GM12878 (cell line): ENCODE measurements around the gene FAM110C. TPM values are rescaled to one million over a fixed set of nuclear protein-coding genes. Genes with fewer than 3 reads are reported as not detected.
"Not testable (repeated sequence)": the region's sequence is repeated elsewhere in the genome, so short reads cannot be mapped to it uniquely, and the experiment has no call there.

Experiments used
- ATAC-seq: fragments of 200-7000 bp; cut with Tn5 transposase; 3 replicates; pipeline ENCODE4 v1.9.1; 2020; ENCODE audit warnings: mild to moderate bottlenecking, moderate library complexity
- BruUV-seq: library from RNA; stranded (reverse); fragments of 400-500 nt; replicated peaks from 2 replicates; lab custom pipeline; 2021; lab: Mats Ljungman, UMichigan
- CTCF ChIA-PET: fragments of 300-600 bp; sonication (Branson Sonifier 250); formaldehyde crosslinking; extraction: SDS; loops from one replicate; lab custom pipeline; 2021; ENCODE audit warnings: inconsistent platforms; lab: Yijun Ruan, JAX
- POLR2A ChIA-PET: fragments of 350-600 bp; formaldehyde crosslinking; extraction: SDS; loops from one replicate; lab custom pipeline; 2021; ENCODE audit warnings: inconsistent platforms; lab: Charles Lee
- RAD21 ChIA-PET: fragments of 300-600 bp; sonication (Branson Sonifier 250); formaldehyde crosslinking; loops from one replicate; lab custom pipeline; 2023; ENCODE audit warnings: antibody characterized with exemption; ENCODE audit not compliant: unreplicated experiment; lab: Charles Lee
- SMC1A ChIA-PET: fragments of 300-600 bp; sonication (Branson Sonifier 250); formaldehyde crosslinking; loops from one replicate; lab custom pipeline; 2023; ENCODE audit not compliant: unreplicated experiment, uncharacterized antibody; lab: Charles Lee
- DNase-seq: peaks from one replicate; pipeline ENCODE4 v3.0.0-alpha.2; 2011; ENCODE audit warnings: low read depth, low spot score
- FAIRE-seq: peaks from 3 replicates; lab custom pipeline; 2011; peaks lifted over from hg19 to GRCh38; lab: Jason Lieb, UNC
- H2AFZ ChIP-seq: 2 replicates; pipeline ENCODE4 v1.6.0; 2011; ENCODE audit warnings: low read depth, low read length, control low read depth; ENCODE audit not compliant: control insufficient read depth
- H3K27ac ChIP-seq: 2 replicates; pipeline ENCODE4 v1.5.1; 2011; ENCODE audit warnings: control low read depth; ENCODE audit not compliant: control insufficient read depth, insufficient read depth
- H3K27me3 ChIP-seq, 2 experiments: replicated peaks in 1 of 2; 2 replicates each; pipeline versions ENCODE4 v1.6.0 to v1.6.1; 2011; ENCODE audit warnings: low read length in 1 of 2; ENCODE audit not compliant: control insufficient read depth in 2 of 2, insufficient read depth in 2 of 2
- H3K36me3 ChIP-seq, 2 experiments: 2 replicates each; pipeline ENCODE4 v1.5.1; 2011; ENCODE audit warnings: low read length in 1 of 2; ENCODE audit not compliant: control insufficient read depth in 2 of 2, insufficient read depth in 2 of 2
- H3K4me1 ChIP-seq: 2 replicates; pipeline ENCODE4 v1.6.1; 2011; ENCODE audit warnings: mild to moderate bottlenecking, low read length, moderate library complexity, mixed read lengths; ENCODE audit not compliant: control insufficient read depth, insufficient read depth
- H3K4me2 ChIP-seq: 2 replicates; pipeline ENCODE4 v1.6.0; 2011; ENCODE audit warnings: control low read depth; ENCODE audit not compliant: control insufficient read depth, insufficient read depth
- H3K4me3 ChIP-seq: fragments of 200-600 bp; sonication (generic); 2 replicates; pipeline ENCODE4 v1.5.1; 2016
- H3K79me2 ChIP-seq: 2 replicates; pipeline ENCODE4 v1.6.0; 2011; ENCODE audit warnings: low read length; ENCODE audit not compliant: control insufficient read depth, insufficient read depth
- H3K9ac ChIP-seq: 2 replicates; pipeline ENCODE4 v1.8.0; 2011; ENCODE audit warnings: low read length, control low read depth, mixed read lengths; ENCODE audit not compliant: control insufficient read depth, insufficient read depth
- H3K9me3 ChIP-seq: replicated peaks from 3 replicates; pipeline ENCODE4 v1.5.1; 2011; ENCODE audit warnings: mild to moderate bottlenecking, low read length; ENCODE audit not compliant: control insufficient read depth, insufficient read depth
- H4K20me1 ChIP-seq: 2 replicates; pipeline ENCODE4 v1.6.0; 2011; ENCODE audit not compliant: control insufficient read depth, insufficient read depth
- BRCA1 ChIP-seq: IDR thresholded peaks from 2 replicates; pipeline ENCODE4 v1.6.1; 2011; ENCODE audit warnings: low read depth, low read length, improper control_type of control experiment
- MTA2 ChIP-seq: fragments of 450-650 bp; IDR thresholded peaks from 2 replicates; pipeline ENCODE4 v1.6.1; 2016; ENCODE audit warnings: low read depth, mild to moderate bottlenecking, moderate library complexity
- NBN ChIP-seq: fragments of 450-650 bp; IDR thresholded peaks from 2 replicates; pipeline ENCODE4 v1.6.1; 2016
- ZBED1 ChIP-seq: IDR thresholded peaks from 2 replicates; pipeline ENCODE4 v1.6.1; 2016; ENCODE audit warnings: borderline replicate concordance
- ZNF207 ChIP-seq: fragments of 450-650 bp; IDR thresholded peaks from 2 replicates; pipeline ENCODE4 v1.6.1; 2014; ENCODE audit warnings: antibody characterized with exemption, mild to moderate bottlenecking, borderline replicate concordance
- WGBS: methylation state at CpG from one replicate; pipeline ENCODE4 v1.1.6; 2016; ENCODE audit warnings: low lambda C conversion rate; ENCODE audit not compliant: insufficient replicate concordance, insufficient coverage; ENCODE audit errors: missing lambda C conversion rate; 5-methylcytosine and 5-hydroxymethylcytosine counted together
- in situ Hi-C: fragments of 300-500 bp; cut with MboI; formaldehyde crosslinking; loops from 9 replicates; pipeline ENCODE4 v1.14.3; 2018; ENCODE audit warnings: mixed read lengths
- intact Hi-C: fragments of 100-400 bp; cut with micrococcal nuclease; formaldehyde crosslinking; loops from one replicate; pipeline ENCODE4 v1.14.2; 2022; ENCODE audit not compliant: unreplicated experiment
- polyA plus RNA-seq, 11 experiments: library from polyadenylated mRNA; depleted of rRNA in 4 of 11; unstranded in 6 of 11; stranded (reverse) in 5 of 11; fragments of >200 nt; fragmentation: Nextera tagmentation in 4 of 11; fragmentation: Illumina TruSeq in 1 of 11; extraction: Ambion mirVana in 4 of 11; extraction: Trizol in 1 of 11; gene quantifications; 1 replicate in 1 of 11; 2 replicates in 10 of 11; pipeline versions ENCODE4 v1.2.1 to v1.2.3, GENCODE V29; 2011 to 2016; ENCODE audit warnings: inconsistent platforms in 2 of 11, missing spikeins in 2 of 11, low read depth in 1 of 11
- total RNA-seq, 4 experiments: library from RNA; depleted of rRNA in 3 of 4; stranded (reverse); fragments of >200 nt in 3 of 4; fragmentation: Illumina TruSeq in 1 of 4; extraction: Trizol in 1 of 4; gene quantifications; 2 replicates each; pipeline versions ENCODE4 v1.2.1 to v1.2.3, GENCODE V29; 2013 to 2021
- TF ChIP-seq, protein P1 (sequence below): IDR thresholded peaks from 2 replicates; pipeline ENCODE4 v1.6.1; 2012; ENCODE audit warnings: improper control_type of control experiment, low read depth, low read length; ENCODE audit not compliant: insufficient replicate concordance

The FAM110C gene
- total and polyA plus RNA-seq, 10 of the 15 experiments (the other 5 are each of a cell fraction or from before 2014, with no cell fraction given) = not detected

DNA sequence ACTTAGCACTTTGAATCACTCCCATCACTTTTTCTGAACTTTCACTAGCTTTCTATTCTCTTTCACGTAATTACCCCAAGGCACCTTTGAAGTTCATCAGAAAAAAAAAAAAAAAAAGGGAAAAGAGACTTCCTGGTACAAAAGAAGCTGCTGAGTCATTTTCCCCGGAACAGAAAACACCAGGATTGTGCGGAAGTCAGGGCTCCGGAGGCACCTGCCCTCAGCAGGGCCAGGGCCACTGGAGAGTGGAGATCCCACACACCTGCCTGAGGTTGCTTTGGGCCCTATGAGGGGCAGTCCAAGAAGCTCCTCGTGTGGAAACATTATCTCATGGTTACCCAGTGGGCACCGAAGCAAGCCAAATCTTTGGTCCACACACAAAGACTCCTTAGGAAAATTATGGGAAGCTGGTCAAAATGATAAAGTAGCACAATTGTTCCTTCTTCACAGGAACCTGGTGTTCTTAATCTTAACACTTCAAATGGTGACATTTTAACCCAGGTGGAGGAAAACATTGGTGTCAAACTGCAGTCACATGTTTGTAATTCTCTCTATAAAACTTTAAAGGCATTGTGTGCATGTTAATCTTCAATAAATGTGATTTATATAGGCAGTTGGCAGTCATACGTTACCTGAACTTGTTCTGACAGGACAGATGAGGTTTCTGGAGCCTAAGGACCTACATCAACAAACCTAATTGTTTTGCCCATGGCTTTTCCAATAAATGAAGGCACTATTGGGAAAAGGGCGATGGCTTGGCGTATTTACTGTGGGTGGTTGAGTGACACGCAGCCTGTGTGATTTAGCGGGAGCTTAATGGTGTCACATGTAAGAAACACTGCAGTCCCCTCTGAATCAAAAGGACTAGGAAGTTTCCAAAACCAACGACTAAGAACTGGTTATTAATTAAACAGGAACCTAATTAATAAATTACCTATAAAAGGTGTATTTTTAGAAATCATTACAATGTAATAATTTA lies 23.4 kb upstream of the FAM110C start (continued):
- TF ChIP-seq, protein P1, sequence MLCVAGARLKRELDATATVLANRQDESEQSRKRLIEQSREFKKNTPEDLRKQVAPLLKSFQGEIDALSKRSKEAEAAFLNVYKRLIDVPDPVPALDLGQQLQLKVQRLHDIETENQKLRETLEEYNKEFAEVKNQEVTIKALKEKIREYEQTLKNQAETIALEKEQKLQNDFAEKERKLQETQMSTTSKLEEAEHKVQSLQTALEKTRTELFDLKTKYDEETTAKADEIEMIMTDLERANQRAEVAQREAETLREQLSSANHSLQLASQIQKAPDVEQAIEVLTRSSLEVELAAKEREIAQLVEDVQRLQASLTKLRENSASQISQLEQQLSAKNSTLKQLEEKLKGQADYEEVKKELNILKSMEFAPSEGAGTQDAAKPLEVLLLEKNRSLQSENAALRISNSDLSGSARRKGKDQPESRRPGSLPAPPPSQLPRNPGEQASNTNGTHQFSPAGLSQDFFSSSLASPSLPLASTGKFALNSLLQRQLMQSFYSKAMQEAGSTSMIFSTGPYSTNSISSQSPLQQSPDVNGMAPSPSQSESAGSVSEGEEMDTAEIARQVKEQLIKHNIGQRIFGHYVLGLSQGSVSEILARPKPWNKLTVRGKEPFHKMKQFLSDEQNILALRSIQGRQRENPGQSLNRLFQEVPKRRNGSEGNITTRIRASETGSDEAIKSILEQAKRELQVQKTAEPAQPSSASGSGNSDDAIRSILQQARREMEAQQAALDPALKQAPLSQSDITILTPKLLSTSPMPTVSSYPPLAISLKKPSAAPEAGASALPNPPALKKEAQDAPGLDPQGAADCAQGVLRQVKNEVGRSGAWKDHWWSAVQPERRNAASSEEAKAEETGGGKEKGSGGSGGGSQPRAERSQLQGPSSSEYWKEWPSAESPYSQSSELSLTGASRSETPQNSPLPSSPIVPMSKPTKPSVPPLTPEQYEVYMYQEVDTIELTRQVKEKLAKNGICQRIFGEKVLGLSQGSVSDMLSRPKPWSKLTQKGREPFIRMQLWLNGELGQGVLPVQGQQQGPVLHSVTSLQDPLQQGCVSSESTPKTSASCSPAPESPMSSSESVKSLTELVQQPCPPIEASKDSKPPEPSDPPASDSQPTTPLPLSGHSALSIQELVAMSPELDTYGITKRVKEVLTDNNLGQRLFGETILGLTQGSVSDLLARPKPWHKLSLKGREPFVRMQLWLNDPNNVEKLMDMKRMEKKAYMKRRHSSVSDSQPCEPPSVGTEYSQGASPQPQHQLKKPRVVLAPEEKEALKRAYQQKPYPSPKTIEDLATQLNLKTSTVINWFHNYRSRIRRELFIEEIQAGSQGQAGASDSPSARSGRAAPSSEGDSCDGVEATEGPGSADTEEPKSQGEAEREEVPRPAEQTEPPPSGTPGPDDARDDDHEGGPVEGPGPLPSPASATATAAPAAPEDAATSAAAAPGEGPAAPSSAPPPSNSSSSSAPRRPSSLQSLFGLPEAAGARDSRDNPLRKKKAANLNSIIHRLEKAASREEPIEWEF = no peak
- TF ChIP-seq NBN = no peak
- TF ChIP-seq ZBED1 = no peak
- TF ChIP-seq MTA2 = no peak
- no peak for TF ChIP-seq BRCA1
- TF ChIP-seq ZNF207 = no peak
- TF ChIP-seq, all 136 proteins: peak for 0

DNA sequence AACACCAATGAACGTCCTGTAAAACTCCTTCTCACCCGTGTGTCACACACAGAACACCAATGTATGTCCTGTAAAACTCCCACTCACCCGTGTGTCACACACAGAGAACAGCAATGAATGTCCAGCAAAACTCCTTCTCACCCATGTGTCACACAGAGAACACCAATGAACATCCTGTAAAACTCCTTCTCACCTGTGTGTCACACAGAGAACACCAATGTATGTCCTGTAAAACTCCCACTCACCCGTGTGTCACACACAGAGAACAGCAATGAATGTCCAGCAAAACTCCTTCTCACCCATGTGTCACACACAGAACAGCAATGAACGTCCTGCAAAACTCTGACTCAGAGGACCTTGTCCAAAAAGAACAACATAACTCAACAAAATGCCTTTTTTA lies 22.3 kb upstream of the FAM110C start:
- in situ Hi-C loops, FAIRE-seq: not testable (repeated sequence)

More for the DNA sequence above, 22.3 kb upstream of the FAM110C start:
- BruUV-seq, DNase-seq, H3K4me2 ChIP-seq, H3K27ac ChIP-seq, H3K9ac ChIP-seq, H3K27me3 ChIP-seq, H4K20me1 ChIP-seq, intact Hi-C loops, ATAC-seq, H3K79me2 ChIP-seq, H3K9me3 ChIP-seq, SMC1A ChIA-PET, H3K36me3 ChIP-seq, H3K4me1 ChIP-seq, POLR2A ChIA-PET, CTCF ChIA-PET, H2AFZ ChIP-seq, H3K4me3 ChIP-seq: not testable (repeated sequence)
- WGBS = 7% methylated on average over 5 of the region's 5 CpGs
- RAD21 ChIA-PET = interaction anchor here (0.6 kb wide), 1 partner anchor 48 kb away, joined by 3 read pairs; no protein-coding TSS in a partner anchor
